GM10266 (cell line): Measurements from ENCODE around the gene GMDS.

Experiments used
- DNase-seq: peaks from one replicate; pipeline ENCODE4 v3.0.0; 2012; ENCODE audit errors: extremely low spot score
- CTCF ChIP-seq: IDR thresholded peaks from 2 replicates; pipeline ENCODE4 v1.5.1; 2012; ENCODE audit warnings: mild to moderate bottlenecking, low read depth; ENCODE audit not compliant: control insufficient read depth, insufficient read depth; ENCODE audit errors: missing control alignments

Gene GMDS

GRCh38 chr6:1837826-1838225 is 407.6 kb downstream of the GMDS start:
- no peak for TF ChIP-seq CTCF
- DNase-seq, result no peak

- no peak for TF ChIP-seq CTCF
- DNase-seq, result no peak
Measured at GRCh38 chr6:1836690-1837089, 408.7 kb downstream of the GMDS start.

- no peak for DNase-seq
- no peak for TF ChIP-seq CTCF
Measured at GRCh38 chr6:1834646-1835516, 410.5 kb downstream of the GMDS start.

- DNase-seq, result no peak
- no peak for TF ChIP-seq CTCF
Measured at GRCh38 chr6:1834207-1834606, 411.2 kb downstream of the GMDS start.

GRCh38 chr6:1832844-1833787 is 412.3 kb downstream of the GMDS start:
- no peak for TF ChIP-seq CTCF
- no peak for DNase-seq

- TF ChIP-seq CTCF, result no peak
Measured at GRCh38 chr6:1832358-1832757, 413.0 kb downstream of the GMDS start.

More at GRCh38 chr6:1832358-1832757, 413.0 kb downstream of the GMDS start:
- no peak for DNase-seq
